ENCODE measurements around the gene LDHB. TPM values are rescaled to one million over a fixed set of nuclear protein-coding genes. Genes with fewer than 3 reads are reported as not detected.

Gene LDHB
- total and polyA plus RNA-seq, 10 of the 15 experiments (the other 5 are each of a cell fraction or from before 2014, with no cell fraction given): 800 to 3,692 (median 1,366) TPM

- Histone ChIP-seq H2AFZ (ENCODE audit: control insufficient read depth, low read depth, low read length) (no peak overlapping the region), H3K9me3 (replicated peaks; ENCODE audit: control insufficient read depth, insufficient read depth, low read length) (no peaks in the 10 kb centered on the region), H3K4me3 (no peak overlapping the region), H3K4me2 (ENCODE audit: control insufficient read depth, insufficient read depth) (no peak overlapping the region), H3K9ac (ENCODE audit: control insufficient read depth, insufficient read depth, low read length) (no peak overlapping the region), H3K36me3 (ENCODE audit: control insufficient read depth in 2 of 2, insufficient read depth in 2 of 2, low read length in 1 of 2) (no peaks in the 10 kb centered on the region), H3K79me2 (ENCODE audit: control insufficient read depth, insufficient read depth, low read length) (no peaks in the 10 kb centered on the region), H3K27me3 (replicated peaks in 1 of 2; ENCODE audit: control insufficient read depth in 2 of 2, insufficient read depth in 2 of 2, low read length in 1 of 2) (peaks cover 0 to 3% of the 10 kb centered on the region in 2 experiments; a peak in 1 of 4 replicates), H4K20me1 (ENCODE audit: control insufficient read depth, insufficient read depth) (no peaks in the 10 kb centered on the region), H3K4me1 (ENCODE audit: control insufficient read depth, insufficient read depth, low read length) (no peaks in the 10 kb centered on the region), H3K27ac (ENCODE audit: control insufficient read depth, insufficient read depth) (no peak overlapping the region)
- RAD21 ChIA-PET (ENCODE audit: unreplicated experiment): interaction anchor here (0.9 kb wide), 1 partner anchor 25 kb away, joined by 3 read pairs; no protein-coding TSS in a partner anchor
- no TSS peak for BruUV-seq (replicated peaks)
- intact Hi-C loops (cut with micrococcal nuclease; ENCODE audit: unreplicated experiment) (no loop called here), in situ Hi-C loops (cut with MboI) (loop anchor here (10.0 kb wide), 1 partner anchor 363 kb away; no protein-coding TSS in a partner anchor)
- CTCF ChIA-PET: interaction anchor here (0.9 to 3.8 kb wide), 7 partner anchors 10 to 429 kb away, joined by 3 to 30 read pairs (median 4); partner anchors contain the start of gene LDHB
- 55% methylated on average over 7 of the region's 7 CpGs for WGBS (ENCODE audit: insufficient coverage, insufficient replicate concordance, low lambda C conversion rate, missing lambda C conversion rate)
- TF ChIP-seq ESRRA (IDR thresholded peaks at IDR 0.05; ENCODE audit: low read length): no peak
- TF ChIP-seq SPI1 (IDR thresholded peaks at IDR 0.05; ENCODE audit: borderline replicate concordance, insufficient read depth, low read depth, low read length): no peak
- no peak for TF ChIP-seq GABPA (IDR thresholded peaks at IDR 0.05; ENCODE audit: low read depth)
- TF ChIP-seq CREM (IDR thresholded peaks at IDR 0.05; ENCODE audit: low read depth): no peak
- TF ChIP-seq IKZF1 (conservative IDR thresholded peaks at IDR 0.05): no peak
- SMC1A ChIA-PET (ENCODE audit: uncharacterized antibody, unreplicated experiment): interaction anchor here (0.9 to 1.1 kb wide), 6 partner anchors 11 to 341 kb away, joined by 3 to 4 read pairs (median 3); partner anchors contain the start of genes GOLT1B and RECQL
- DNase-seq (ENCODE audit: low read depth, low spot score) (no peak), FAIRE-seq (no peak), ATAC-seq (no peak)
- POLR2A ChIA-PET: no interaction called here
Observed at GRCh38 chr12:21677622-21678277, 20.1 kb upstream of the LDHB start.

- POLR2A ChIA-PET: no interaction called here
- no peaks in the 10 kb centered on the region for H3K79me2 ChIP-seq (ENCODE audit: control insufficient read depth, insufficient read depth, low read length)
- no peaks in the 10 kb centered on the region for H3K9me3 ChIP-seq (replicated peaks; ENCODE audit: control insufficient read depth, insufficient read depth, low read length)
- in situ Hi-C loops (cut with MboI) (loop anchor here (10.0 kb wide), 1 partner anchor 362 kb away; no protein-coding TSS in a partner anchor), intact Hi-C loops (cut with micrococcal nuclease; ENCODE audit: unreplicated experiment) (no loop called here)
- RAD21 ChIA-PET (ENCODE audit: unreplicated experiment): interaction anchor here (1.0 kb wide), 1 partner anchor 46 kb away, joined by 3 read pairs; no protein-coding TSS in a partner anchor
- no peaks in the 10 kb centered on the region for H4K20me1 ChIP-seq (ENCODE audit: control insufficient read depth, insufficient read depth)
- H2AFZ ChIP-seq (ENCODE audit: control insufficient read depth, low read depth, low read length): no peak overlapping the region
- FAIRE-seq (no peak), DNase-seq (ENCODE audit: low read depth, low spot score) (no peak), ATAC-seq (no peak)
- CTCF ChIA-PET: interaction anchor here (0.9 to 1.1 kb wide), 3 partner anchors 9 to 67 kb away, joined by 3 read pairs; no protein-coding TSS in a partner anchor
- no peaks in the 10 kb centered on the region for H3K4me1 ChIP-seq (ENCODE audit: control insufficient read depth, insufficient read depth, low read length)
- H3K27ac ChIP-seq (ENCODE audit: control insufficient read depth, insufficient read depth): no peak overlapping the region
- no peak overlapping the region for H3K4me3 ChIP-seq
- H3K4me2 ChIP-seq (ENCODE audit: control insufficient read depth, insufficient read depth): no peak overlapping the region
- H3K9ac ChIP-seq (ENCODE audit: control insufficient read depth, insufficient read depth, low read length): no peak overlapping the region
- SMC1A ChIA-PET (ENCODE audit: uncharacterized antibody, unreplicated experiment): interaction anchor here (0.9 to 1.3 kb wide), 3 partner anchors 22 to 341 kb away, joined by 3 to 4 read pairs (median 3); no protein-coding TSS in a partner anchor
- no TSS peak for BruUV-seq (replicated peaks)
- TF ChIP-seq LARP7 (IDR thresholded peaks at IDR 0.05): no peak
- no peak for TF ChIP-seq EED (IDR thresholded peaks at IDR 0.05; ENCODE audit: low read depth)
- TF ChIP-seq SMAD1 (IDR thresholded peaks at IDR 0.05; ENCODE audit: low read depth, partially characterized antibody): no peak
- TF ChIP-seq TARDBP (IDR thresholded peaks at IDR 0.05; ENCODE audit: borderline replicate concordance): no peak
- WGBS (ENCODE audit: insufficient coverage, insufficient replicate concordance, low lambda C conversion rate, missing lambda C conversion rate): 34% methylated on average over 13 of the region's 13 CpGs
- peaks cover 0 to 3% of the 10 kb centered on the region in 2 experiments; a peak in 1 of 4 replicates for H3K27me3 ChIP-seq (replicated peaks in 1 of 2; ENCODE audit: control insufficient read depth in 2 of 2, insufficient read depth in 2 of 2, low read length in 1 of 2)
- no peaks in the 10 kb centered on the region for H3K36me3 ChIP-seq (ENCODE audit: control insufficient read depth in 2 of 2, insufficient read depth in 2 of 2, low read length in 1 of 2)
Observed at GRCh38 chr12:21677204-21677603, 19.6 kb upstream of the LDHB start.
